Stimulated activated naive CD8-positive, alpha-beta T cell treated with anti-CD3 and anti-CD28 coated beads, Interleukin-15, Interleukin-2, amounts not matched to agents 100 ng/mL and 50 ng/mL, for 24 hours (primary cell): ENCODE data around the gene ARHGAP33.

Source experiments
- H3K27ac Mint-ChIP-seq: one replicate; pipeline ENCODE4 v1.8.0; 2021; ENCODE audit warnings: mild to moderate bottlenecking, mixed read lengths
- H3K27me3 Mint-ChIP-seq: one replicate; pipeline ENCODE4 v1.8.0; 2021; ENCODE audit warnings: mixed read lengths
- H3K36me3 Mint-ChIP-seq: one replicate; pipeline ENCODE4 v1.8.0; 2021; ENCODE audit warnings: low read depth, mixed read lengths
- H3K4me1 Mint-ChIP-seq: one replicate; pipeline ENCODE4 v1.8.0; 2021; ENCODE audit warnings: low read depth, mixed read lengths
- H3K4me3 Mint-ChIP-seq: one replicate; pipeline ENCODE4 v1.8.0; 2021; ENCODE audit warnings: mild to moderate bottlenecking, mixed read lengths
- H3K9me3 Mint-ChIP-seq: one replicate; pipeline ENCODE4 v1.8.0; 2021; ENCODE audit warnings: mixed read lengths

Gene ARHGAP33

GRCh38 chr19:35777086-35777841 is 1.9 kb downstream of the ARHGAP33 start:
- H3K4me3 Mint-ChIP-seq = peak overlapping the region; percentile 79
- H3K4me1 Mint-ChIP-seq = peaks cover 15% of the 10 kb centered on the region
- H3K9me3 Mint-ChIP-seq = no peaks in the 10 kb centered on the region
- no peaks in the 10 kb centered on the region for H3K36me3 Mint-ChIP-seq
- H3K27ac Mint-ChIP-seq = no peak overlapping the region
- H3K27me3 Mint-ChIP-seq = no peaks in the 10 kb centered on the region

DNA sequence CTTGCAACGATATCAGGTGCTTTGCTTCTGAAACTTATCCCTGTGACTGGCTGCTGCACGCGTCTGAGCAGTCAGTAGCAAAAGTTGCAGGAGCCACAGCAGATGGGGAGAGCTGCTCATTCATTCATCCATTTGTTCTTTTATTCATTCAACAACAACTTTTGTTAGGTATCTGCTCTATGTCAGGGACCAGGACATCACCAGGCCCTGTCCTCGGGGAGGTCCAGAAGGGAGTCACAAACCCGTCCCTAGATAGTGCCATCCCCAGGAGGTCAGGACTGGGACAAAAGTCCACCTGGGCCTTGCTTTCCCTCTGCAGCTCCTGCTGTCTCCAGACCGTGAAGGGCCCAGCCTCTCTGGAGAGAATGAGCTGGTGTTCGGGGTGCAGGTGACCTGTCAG is 2.6 kb downstream of the ARHGAP33 start:
- H3K27ac Mint-ChIP-seq = no peak overlapping the region
- H3K36me3 Mint-ChIP-seq = no peaks in the 10 kb centered on the region
- H3K4me3 Mint-ChIP-seq = no peak overlapping the region
- H3K9me3 Mint-ChIP-seq = no peaks in the 10 kb centered on the region
- H3K4me1 Mint-ChIP-seq = peaks cover 15% of the 10 kb centered on the region
- H3K27me3 Mint-ChIP-seq = no peaks in the 10 kb centered on the region

GRCh38 chr19:35779033-35779432 is 3.7 kb downstream of the ARHGAP33 start:
- no peaks in the 10 kb centered on the region for H3K27me3 Mint-ChIP-seq
- H3K9me3 Mint-ChIP-seq = no peaks in the 10 kb centered on the region
- peaks cover 15% of the 10 kb centered on the region for H3K4me1 Mint-ChIP-seq
- no peak overlapping the region for H3K27ac Mint-ChIP-seq
- H3K4me3 Mint-ChIP-seq = no peak overlapping the region
- no peaks in the 10 kb centered on the region for H3K36me3 Mint-ChIP-seq

DNA sequence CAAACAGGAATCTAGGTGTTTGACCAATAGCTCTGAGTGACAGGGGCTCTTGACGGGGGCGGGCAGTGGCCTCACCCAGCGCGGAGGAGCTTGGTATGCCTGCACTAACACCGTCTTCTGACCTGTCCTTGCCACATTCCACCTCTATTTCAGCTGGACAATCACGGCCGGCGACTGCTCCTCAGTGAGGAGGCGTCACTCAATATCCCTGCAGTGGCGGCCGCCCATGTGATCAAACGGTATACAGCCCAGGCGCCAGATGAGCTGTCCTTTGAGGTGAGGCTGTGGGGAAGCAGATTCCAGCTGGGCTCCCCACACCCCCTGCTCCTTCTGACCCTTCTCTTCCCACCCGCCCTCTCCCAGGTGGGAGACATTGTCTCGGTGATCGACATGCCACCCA is 4.7 kb downstream of the ARHGAP33 start:
- H3K4me1 Mint-ChIP-seq = peaks cover 6% of the 10 kb centered on the region
- no peaks in the 10 kb centered on the region for H3K9me3 Mint-ChIP-seq
- H3K36me3 Mint-ChIP-seq = no peaks in the 10 kb centered on the region
- no peak overlapping the region for H3K4me3 Mint-ChIP-seq
- H3K27me3 Mint-ChIP-seq = no peaks in the 10 kb centered on the region
- no peak overlapping the region for H3K27ac Mint-ChIP-seq

- Mint-ChIP-seq H3K4me1 (peaks cover 5% of the 10 kb centered on the region), H3K9me3 (no peaks in the 10 kb centered on the region), H3K27me3 (no peaks in the 10 kb centered on the region), H3K4me3 (no peak overlapping the region), H3K27ac (no peak overlapping the region), H3K36me3 (no peaks in the 10 kb centered on the region)
These were observed 5.4 kb downstream of the ARHGAP33 start for GRCh38 chr19:35780717-35781116.

- Mint-ChIP-seq H3K27ac (no peak overlapping the region), H3K9me3 (no peaks in the 10 kb centered on the region), H3K4me1 (no peaks in the 10 kb centered on the region), H3K27me3 (no peaks in the 10 kb centered on the region), H3K4me3 (no peak overlapping the region), H3K36me3 (no peaks in the 10 kb centered on the region)
These were observed 6.3 kb downstream of the ARHGAP33 start for GRCh38 chr19:35781650-35782049.

DNA sequence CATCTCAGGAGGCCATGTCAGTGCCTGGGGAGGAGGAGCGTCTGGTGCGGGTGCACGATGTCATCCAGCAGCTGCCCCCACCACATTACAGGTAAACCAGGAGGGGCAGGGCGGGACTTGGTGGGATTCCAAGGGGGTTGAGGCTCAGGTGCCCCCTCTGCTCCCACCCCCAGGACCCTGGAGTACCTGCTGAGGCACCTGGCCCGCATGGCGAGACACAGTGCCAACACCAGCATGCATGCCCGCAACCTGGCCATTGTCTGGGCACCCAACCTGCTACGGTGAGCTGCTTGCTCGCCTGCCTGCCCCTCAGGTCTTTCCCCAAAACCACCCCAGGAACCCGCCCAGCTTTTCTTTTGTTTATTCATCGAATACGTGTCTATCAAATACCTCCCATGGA is 7.2 kb downstream of the ARHGAP33 start:
- Mint-ChIP-seq H3K27ac (no peak overlapping the region), H3K27me3 (no peaks in the 10 kb centered on the region)

DNA sequence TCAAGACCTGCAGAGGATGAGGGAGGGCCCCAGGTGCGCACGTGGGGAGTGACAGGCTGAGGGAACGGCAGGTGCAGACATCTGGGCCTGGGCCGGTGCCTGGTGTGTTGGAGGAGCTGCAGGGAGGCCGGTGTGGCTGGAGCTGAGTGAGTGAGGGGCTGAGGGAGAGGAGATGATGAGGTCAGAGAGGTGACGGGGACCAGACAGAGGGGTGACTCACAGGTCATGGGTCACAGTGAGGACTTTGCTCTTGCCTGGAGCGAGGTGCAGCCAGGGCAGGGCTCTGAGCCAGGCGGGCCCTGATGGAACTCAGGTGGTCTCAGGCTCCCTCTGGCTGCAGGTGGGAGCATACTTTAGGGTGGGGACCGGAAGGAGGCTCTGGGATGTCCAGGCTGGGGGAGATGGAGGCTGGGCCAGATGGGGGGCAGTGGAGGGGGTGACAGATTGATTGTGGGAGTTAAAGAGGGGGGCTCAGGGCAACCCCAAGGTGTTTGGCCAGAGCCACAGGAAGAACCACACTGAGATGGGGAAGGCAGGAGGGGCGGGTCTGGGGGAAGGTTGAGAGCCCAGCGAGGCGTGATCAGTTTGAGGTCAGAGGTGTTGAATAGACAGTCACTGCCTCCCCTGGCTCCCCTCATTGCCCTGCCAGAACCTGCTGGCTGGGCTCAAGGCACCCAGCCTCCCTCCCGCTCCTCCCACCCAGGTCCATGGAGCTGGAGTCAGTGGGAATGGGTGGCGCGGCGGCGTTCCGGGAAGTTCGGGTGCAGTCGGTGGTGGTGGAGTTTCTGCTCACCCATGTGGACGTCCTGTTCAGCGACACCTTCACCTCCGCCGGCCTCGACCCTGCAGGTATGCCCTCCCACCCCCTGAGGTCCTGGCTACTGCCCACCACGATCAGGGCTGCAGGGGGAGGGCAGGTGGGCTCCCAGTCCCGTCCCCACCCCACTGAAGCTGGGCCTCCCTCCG is 8.4 kb downstream of the ARHGAP33 start:
- no peaks in the 10 kb centered on the region for H3K36me3 Mint-ChIP-seq
- no peaks in the 10 kb centered on the region for H3K4me1 Mint-ChIP-seq
- H3K27ac Mint-ChIP-seq = no peak overlapping the region
- no peaks in the 10 kb centered on the region for H3K27me3 Mint-ChIP-seq
- no peak overlapping the region for H3K4me3 Mint-ChIP-seq
- H3K9me3 Mint-ChIP-seq = no peaks in the 10 kb centered on the region

More for the DNA sequence above, 7.2 kb downstream of the ARHGAP33 start:
- Mint-ChIP-seq H3K4me1 (no peaks in the 10 kb centered on the region), H3K4me3 (no peak overlapping the region), H3K36me3 (no peaks in the 10 kb centered on the region), H3K9me3 (no peaks in the 10 kb centered on the region)

- Mint-ChIP-seq H3K36me3 (no peaks in the 10 kb centered on the region), H3K27me3 (no peaks in the 10 kb centered on the region), H3K4me3 (no peak overlapping the region), H3K27ac (no peak overlapping the region), H3K4me1 (no peaks in the 10 kb centered on the region), H3K9me3 (no peaks in the 10 kb centered on the region)
These were observed 9.4 kb downstream of the ARHGAP33 start for GRCh38 chr19:35784503-35785338.

GRCh38 chr19:35785339-35785627 is 9.9 kb downstream of the ARHGAP33 start:
- Mint-ChIP-seq H3K4me1 (no peaks in the 10 kb centered on the region), H3K9me3 (no peaks in the 10 kb centered on the region), H3K4me3 (no peak overlapping the region), H3K27me3 (no peaks in the 10 kb centered on the region), H3K27ac (no peak overlapping the region), H3K36me3 (no peaks in the 10 kb centered on the region)

- Mint-ChIP-seq H3K4me1 (no peaks in the 10 kb centered on the region), H3K4me3 (no peak overlapping the region), H3K27me3 (no peaks in the 10 kb centered on the region), H3K27ac (peak overlapping the region; percentile 21), H3K9me3 (no peaks in the 10 kb centered on the region), H3K36me3 (no peaks in the 10 kb centered on the region)
These were observed 11.2 kb downstream of the ARHGAP33 start for GRCh38 chr19:35786299-35787160.

- no peaks in the 10 kb centered on the region for H3K36me3 Mint-ChIP-seq
- H3K4me3 Mint-ChIP-seq = no peak overlapping the region
- H3K27me3 Mint-ChIP-seq = no peaks in the 10 kb centered on the region
- no peaks in the 10 kb centered on the region for H3K4me1 Mint-ChIP-seq
- H3K9me3 Mint-ChIP-seq = no peaks in the 10 kb centered on the region
- H3K27ac Mint-ChIP-seq = no peak overlapping the region
These were observed 11.9 kb downstream of the ARHGAP33 start for GRCh38 chr19:35787227-35787799.

- no peaks in the 10 kb centered on the region for H3K27me3 Mint-ChIP-seq
- H3K4me1 Mint-ChIP-seq = no peaks in the 10 kb centered on the region
- no peak overlapping the region for H3K27ac Mint-ChIP-seq
- no peak overlapping the region for H3K4me3 Mint-ChIP-seq
- H3K9me3 Mint-ChIP-seq = no peaks in the 10 kb centered on the region
- no peaks in the 10 kb centered on the region for H3K36me3 Mint-ChIP-seq
These were observed 13.0 kb downstream of the ARHGAP33 start for GRCh38 chr19:35788205-35788960.
